OCI-LY3 (cell line): ENCODE data around the gene SULT6B1.

Experiments used
- CTCF ChIP-seq: fragments of 200-600, 300-600 bp; sonication (generic); IDR thresholded peaks from 2 replicates; pipeline ENCODE4 v1.5.1; 2014; ENCODE audit warnings: antibody characterized with exemption, low read length, low read depth
- EZH2phosphoT487 ChIP-seq: fragments of 200-600 bp; shearing (Covaris generic); IDR thresholded peaks from 2 replicates; pipeline ENCODE4 v1.6.1; 2018; ENCODE audit warnings: antibody characterized with exemption, mixed run types, low read depth

GRCh38 chr2:37156071-37156856 lies 32.2 kb downstream of the SULT6B1 start:
- TF ChIP-seq CTCF (no peak), EZH2phosphoT487 (no peak)
